Measurements from ENCODE around the gene LARP4. TPM values are rescaled to one million over a fixed set of nuclear protein-coding genes. Genes with fewer than 3 reads are reported as not detected.

Gene LARP4
- total RNA-seq, 6 experiments from 2014 or later = 46.3 to 83.0 (median 61.9) TPM

- WGBS (ENCODE audit: insufficient coverage, low coverage, low lambda C conversion rate, missing lambda C conversion rate) = 12% methylated on average over 2 of the region's 2 CpGs
- Histone ChIP-seq H3K9me3 (no peaks in the 10 kb centered on the region), H3K27me3 (no peaks in the 10 kb centered on the region), H3K36me3 (no peaks in the 10 kb centered on the region), H3K4me1 (peaks cover 0 to 7% (median 0%) of the 10 kb centered on the region in 4 donors), H3K27ac (no peak overlapping the region), H3K4me3 (no peak overlapping the region)
- intact Hi-C loops (cut with DNase I) = no loop called here
- TF ChIP-seq CTCF (IDR thresholded peaks at IDR 0.05) (no peak), POLR2A (IDR thresholded peaks at IDR 0.05) (no peak)
- ATAC-seq (peak in 2 of 4 donors; percentile 52 to 89), DNase-seq (no peak)
These were observed 45.8 kb upstream of the LARP4 start for GRCh38 chr12:50354908-50355307.

- DNase-seq (no peak), ATAC-seq (no peak)
- 92% methylated on average over 4 of the region's 4 CpGs for WGBS (ENCODE audit: insufficient coverage, low coverage, low lambda C conversion rate, missing lambda C conversion rate)
- Histone ChIP-seq H3K9me3 (no peaks in the 10 kb centered on the region), H3K27ac (no peak overlapping the region), H3K4me3 (no peak overlapping the region), H3K36me3 (no peaks in the 10 kb centered on the region), H3K4me1 (peaks cover 0 to 7% (median 0%) of the 10 kb centered on the region in 4 donors), H3K27me3 (no peaks in the 10 kb centered on the region)
- intact Hi-C loops (cut with DNase I) = no loop called here
- TF ChIP-seq CTCF (IDR thresholded peaks at IDR 0.05) (no peak), POLR2A (IDR thresholded peaks at IDR 0.05) (no peak)
These were observed 45.3 kb upstream of the LARP4 start for GRCh38 chr12:50355365-50355764.

GRCh38 chr12:50362671-50363070 lies 38.0 kb upstream of the LARP4 start:
- WGBS (ENCODE audit: insufficient coverage, low coverage, low lambda C conversion rate, missing lambda C conversion rate) = 89% methylated on average over 1 of the region's 4 CpGs

GRCh38 chr12:50363141-50363540 lies 37.5 kb upstream of the LARP4 start:
- ATAC-seq = no peak
- 83% methylated on average over 5 of the region's 5 CpGs for WGBS (ENCODE audit: insufficient coverage, low coverage, low lambda C conversion rate, missing lambda C conversion rate)
- TF ChIP-seq POLR2A (IDR thresholded peaks at IDR 0.05) (no peak), CTCF (IDR thresholded peaks at IDR 0.05) (no peak)

More at GRCh38 chr12:50362671-50363070, 38.0 kb upstream of the LARP4 start:
- no peak for ATAC-seq
- no peak for DNase-seq
- no peaks in the 10 kb centered on the region for H3K4me1 ChIP-seq
- H3K4me3 ChIP-seq = no peak overlapping the region
- H3K27me3 ChIP-seq = no peaks in the 10 kb centered on the region
- intact Hi-C loops (cut with DNase I) = no loop called here
- no peaks in the 10 kb centered on the region for H3K36me3 ChIP-seq
- no peaks in the 10 kb centered on the region for H3K9me3 ChIP-seq
- H3K27ac ChIP-seq = no peak overlapping the region
- no peak for TF ChIP-seq POLR2A (IDR thresholded peaks at IDR 0.05)
- no peak for TF ChIP-seq CTCF (IDR thresholded peaks at IDR 0.05)

More at GRCh38 chr12:50363141-50363540, 37.5 kb upstream of the LARP4 start:
- Histone ChIP-seq H3K36me3 (no peaks in the 10 kb centered on the region), H3K27me3 (no peaks in the 10 kb centered on the region), H3K4me1 (no peaks in the 10 kb centered on the region), H3K4me3 (no peak overlapping the region), H3K9me3 (no peaks in the 10 kb centered on the region), H3K27ac (no peak overlapping the region)
- intact Hi-C loops (cut with DNase I) = no loop called here
- DNase-seq = no peak

All from right lobe of liver (tissue), 6 donors.